HL-60 (cell line): Measurements from ENCODE around the gene ADAMTS16.

Experiments
- DNase-seq, 2 experiments: peaks; one replicate each; pipeline ENCODE4 v3.0.0-alpha.2; 2010 to 2020; ENCODE audit warnings: low read depth in 1 of 2, low spot score in 1 of 2
- H3K27ac ChIP-seq: fragments of 250-450 bp; sonication (Bioruptor Pico); replicated peaks from 2 replicates; pipeline ENCODE4 v1.5.1; 2020; ENCODE audit warnings: mild to moderate bottlenecking, moderate library complexity
- H3K27me3 ChIP-seq: fragments of 250-450 bp; sonication (Bioruptor Pico); 2 replicates; pipeline ENCODE4 v1.5.1; 2021; ENCODE audit warnings: mild to moderate bottlenecking, moderate library complexity; ENCODE audit not compliant: insufficient read depth, poor library complexity, severe bottlenecking
- H3K4me3 ChIP-seq: replicated peaks from 2 replicates; pipeline ENCODE4 v1.5.1; 2011; ENCODE audit warnings: mild to moderate bottlenecking, control low read depth, low read length; ENCODE audit not compliant: insufficient read depth
- CTCF ChIP-seq: IDR thresholded peaks from one replicate; pipeline ENCODE4 v1.5.1; 2011; ENCODE audit warnings: low read length, control low read depth, inconsistent platforms; ENCODE audit not compliant: insufficient read depth
- GABPA ChIP-seq: IDR thresholded peaks from 2 replicates; pipeline ENCODE4 v1.6.1; 2012; ENCODE audit warnings: low read depth
- POLR2AphosphoS5 ChIP-seq: IDR thresholded peaks from 2 replicates; pipeline ENCODE4 v1.6.1; 2012; ENCODE audit warnings: low read depth
- REST ChIP-seq: IDR thresholded peaks from 2 replicates; pipeline ENCODE4 v1.6.1; 2012; ENCODE audit warnings: low read depth; ENCODE audit not compliant: insufficient replicate concordance
- SPI1 ChIP-seq: IDR thresholded peaks from 2 replicates; pipeline ENCODE4 v1.6.1; 2012; ENCODE audit warnings: low read depth, mild to moderate bottlenecking, borderline replicate concordance

The ADAMTS16 gene

GRCh38 chr5:5179079-5179478, 38.9 kb downstream of the ADAMTS16 start:
- H3K27ac ChIP-seq, result no peak overlapping the region

DNA sequence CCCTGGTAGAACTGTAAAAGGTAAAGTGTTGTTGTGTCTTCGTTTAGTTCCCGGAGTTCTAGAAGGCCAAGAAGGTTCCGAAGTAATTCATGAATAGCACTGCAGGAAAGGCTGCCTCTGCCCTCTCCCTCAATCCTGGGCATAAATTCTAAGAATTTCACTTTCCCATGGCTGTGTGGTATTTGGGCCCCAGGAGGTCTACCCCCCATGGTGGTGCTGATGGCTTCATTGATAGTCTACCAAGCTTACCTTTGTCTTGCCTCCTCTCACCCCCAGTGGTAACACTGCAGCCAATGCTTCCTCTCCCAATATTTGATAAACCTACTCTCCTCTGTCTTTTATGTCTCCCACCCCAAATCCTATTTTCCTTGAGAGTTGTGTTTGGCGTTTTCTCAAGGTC, 39.5 kb downstream of the ADAMTS16 start:
- Histone ChIP-seq H3K27me3 (peaks cover 3% of the 10 kb centered on the region), H3K4me3 (no peak overlapping the region), H3K27ac (no peak overlapping the region)
- DNase-seq, result no peak
- no peak for TF ChIP-seq POLR2AphosphoS5
- no peak for TF ChIP-seq SPI1
- TF ChIP-seq GABPA, result no peak
- TF ChIP-seq CTCF, result no peak
- no peak for TF ChIP-seq REST

More at GRCh38 chr5:5179079-5179478, 38.9 kb downstream of the ADAMTS16 start:
- DNase-seq, result no peak
- no peak for TF ChIP-seq CTCF
- no peak for TF ChIP-seq GABPA
- TF ChIP-seq POLR2AphosphoS5, result no peak
- no peak for TF ChIP-seq REST
- no peak for TF ChIP-seq SPI1
- H3K4me3 ChIP-seq, result no peak overlapping the region
- H3K27me3 ChIP-seq, result peaks cover 5% of the 10 kb centered on the region

GRCh38 chr5:5181650-5182324, 41.7 kb downstream of the ADAMTS16 start:
- no peak overlapping the region for H3K4me3 ChIP-seq
- TF ChIP-seq CTCF (no peak), REST (no peak), SPI1 (no peak), POLR2AphosphoS5 (no peak), GABPA (no peak)

More at GRCh38 chr5:5181650-5182324, 41.7 kb downstream of the ADAMTS16 start:
- Histone ChIP-seq H3K27ac (no peak overlapping the region), H3K27me3 (peaks cover 3% of the 10 kb centered on the region)
- DNase-seq, result no peak
